HG02943 (cell line): ENCODE results near the gene GIPC1.

Experiments used
- ATAC-seq: cut with Tn5 transposase; IDR thresholded peaks from one replicate; pipeline ENCODE4 v1.9.1; 2021; ENCODE audit warnings: mild to moderate bottlenecking, low read depth, moderate library complexity; ENCODE audit not compliant: unreplicated experiment

GIPC1 gene

GRCh38 chr19:14494910-14495671, 836 bp downstream of the GIPC1 start:
- ATAC-seq: no peak

GRCh38 chr19:14494411-14494810, 1.5 kb downstream of the GIPC1 start:
- no peak for ATAC-seq

- ATAC-seq: no peak
These were observed 3.1 kb downstream of the GIPC1 start for GRCh38 chr19:14492756-14493337.

GRCh38 chr19:14487370-14488125, 8.4 kb downstream of the GIPC1 start:
- no peak for ATAC-seq

- no peak for ATAC-seq
These were observed 13.6 kb downstream of the GIPC1 start for GRCh38 chr19:14482172-14482941.

GRCh38 chr19:14480700-14481079, 15.2 kb downstream of the GIPC1 start:
- no peak for ATAC-seq

GRCh38 chr19:14479975-14480699, 15.8 kb downstream of the GIPC1 start:
- no peak for ATAC-seq

GRCh38 chr19:14479309-14479974, 16.5 kb downstream of the GIPC1 start:
- no peak for ATAC-seq

- ATAC-seq: no peak
These were observed 17.8 kb downstream of the GIPC1 start for GRCh38 chr19:14478113-14478545.

GRCh38 chr19:14477418-14478112, 18.4 kb downstream of the GIPC1 start:
- ATAC-seq: no peak

- no peak for ATAC-seq
These were observed 19.1 kb downstream of the GIPC1 start for GRCh38 chr19:14476673-14477401.

- no peak for ATAC-seq
These were observed 19.6 kb downstream of the GIPC1 start for GRCh38 chr19:14476327-14476672.

GRCh38 chr19:14475251-14476073, 20.5 kb downstream of the GIPC1 start, which contains the start of gene PTGER1:
Gene PTGER1, minus strand, starts transcription at chr19:14475354. Its CDS starts 1,034 bp downstream, at chr19:14474320.
- ATAC-seq: no peak

GRCh38 chr19:14474827-14475226, 21.1 kb downstream of the GIPC1 start:
- ATAC-seq: no peak

GRCh38 chr19:14473978-14474578, 21.8 kb downstream of the GIPC1 start:
- ATAC-seq: no peak

GRCh38 chr19:14473073-14473977, 22.6 kb downstream of the GIPC1 start:
- no peak for ATAC-seq
